Activated CD8-positive, alpha-beta T cell treated with anti-CD3 and anti-CD28 coated beads for 36 hours (primary cell): ENCODE results near the gene KXD1. TPM values are rescaled to one million over a fixed set of nuclear protein-coding genes. Genes with fewer than 3 reads are reported as not detected.

ENCODE experiments used
- ATAC-seq: fragments of 200-7000 bp; cut with Tn5 transposase; one replicate; pipeline ENCODE4 v1.10.0; 2021; ENCODE audit warnings: mild to moderate bottlenecking, moderate library complexity
- CTCF ChIA-PET: fragments of 350-600 bp; sonication (Branson Sonifier 250); formaldehyde crosslinking; loops from one replicate; lab custom pipeline; 2021; ENCODE audit warnings: antibody characterized with exemption; lab: Charles Lee
- POLR2A ChIA-PET: fragments of 350-600 bp; sonication (Branson Sonifier 250); formaldehyde crosslinking; loops from one replicate; lab custom pipeline; 2021; ENCODE audit warnings: antibody characterized with exemption; lab: Charles Lee
- DNase-seq: peaks from one replicate; pipeline ENCODE4 v3.0.0-alpha.2; 2020
- H3K27ac Mint-ChIP-seq: one replicate; pipeline ENCODE4 v1.8.0; 2021; ENCODE audit warnings: mild to moderate bottlenecking, mixed read lengths
- H3K27me3 Mint-ChIP-seq: one replicate; pipeline ENCODE4 v1.8.0; 2021; ENCODE audit warnings: mixed read lengths
- H3K36me3 Mint-ChIP-seq: one replicate; pipeline ENCODE4 v1.8.0; 2021; ENCODE audit warnings: low read depth, mixed read lengths
- H3K4me1 Mint-ChIP-seq: one replicate; pipeline ENCODE4 v1.8.0; 2021; ENCODE audit warnings: low read depth, mixed read lengths
- H3K4me3 Mint-ChIP-seq: one replicate; pipeline ENCODE4 v1.8.0; 2021; ENCODE audit warnings: mild to moderate bottlenecking, moderate library complexity, mixed read lengths
- H3K9me3 Mint-ChIP-seq: one replicate; pipeline ENCODE4 v1.8.0; 2021; ENCODE audit warnings: mixed read lengths
- CTCF ChIP-seq: fragments of 200-600 bp; IDR thresholded peaks from one replicate; pipeline ENCODE4 v1.8.0; 2022; ENCODE audit warnings: antibody characterized with exemption, mild to moderate bottlenecking
- intact Hi-C: fragments of 100-400 bp; cut with micrococcal nuclease; formaldehyde crosslinking; loops from one replicate; pipeline ENCODE4 v1.10.0; 2022
- total RNA-seq, 2 experiments: library from RNA; stranded (reverse); gene quantifications; one replicate each; pipeline ENCODE4 v1.2.3, GENCODE V29; 2021

KXD1 gene, protein sequence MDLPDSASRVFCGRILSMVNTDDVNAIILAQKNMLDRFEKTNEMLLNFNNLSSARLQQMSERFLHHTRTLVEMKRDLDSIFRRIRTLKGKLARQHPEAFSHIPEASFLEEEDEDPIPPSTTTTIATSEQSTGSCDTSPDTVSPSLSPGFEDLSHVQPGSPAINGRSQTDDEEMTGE
- total RNA-seq: 100 to 1,000 TPM; 137 to 142 TPM

- H3K4me3 Mint-ChIP-seq: peak within 1 kb of the TSS; percentile 90
- peaks cover 19% of the 10 kb centered on the region for H3K36me3 Mint-ChIP-seq
- peak; percentile 99 for DNase-seq
- peak; percentile 99 for ATAC-seq
- peaks cover 15% of the 10 kb centered on the region for H3K4me1 Mint-ChIP-seq
- no peak for TF ChIP-seq CTCF
- intact Hi-C loops: loop anchor here (5.0 kb wide), 1 partner anchor 35 kb away; the partner anchor contains the start of gene ELL
- ChIA-PET POLR2A (interaction anchor here (0.8 to 4.6 kb wide), 15 partner anchors 11 to 612 kb away, joined by 3 to 21 read pairs (median 4); partner anchors contain the start of genes ELL, FKBP8, JUND and MEF2B), CTCF (interaction anchor here (1.0 to 4.4 kb wide), 7 partner anchors 13 to 106 kb away, joined by 3 to 20 read pairs (median 9); partner anchors contain the start of genes REX1BD and UBA52)
- H3K27ac Mint-ChIP-seq: peak within 1 kb of the TSS; percentile 95
- H3K27me3 Mint-ChIP-seq: no peaks in the 10 kb centered on the region
- no peaks in the 10 kb centered on the region for H3K9me3 Mint-ChIP-seq
These were observed at the start of gene KXD1 for GRCh38 chr19:18557411-18558201. Gene KXD1, plus strand, starts transcription at chr19:18557870. Its CDS starts 4,187 bp downstream, at chr19:18562057.

GRCh38 chr19:18508585-18508984 lies 49.1 kb upstream of the KXD1 start:
- CTCF ChIA-PET: interaction anchor here (1.2 to 11.8 kb wide), 4 partner anchors 11 to 20 kb away, joined by 3 to 97 read pairs (median 12); partner anchors contain the start of gene ELL
- H3K27ac Mint-ChIP-seq: peak overlapping the region; percentile 59
- no peaks in the 10 kb centered on the region for H3K9me3 Mint-ChIP-seq
- intact Hi-C loops: no loop called here
- TF ChIP-seq CTCF: no peak
- DNase-seq (no peak), ATAC-seq (no peak)
- no peak overlapping the region for H3K4me3 Mint-ChIP-seq
- POLR2A ChIA-PET: interaction anchor here (1.1 kb wide), 1 partner anchor 13 kb away, joined by 3 read pairs; the partner anchor contains the start of gene ELL
- no peaks in the 10 kb centered on the region for H3K27me3 Mint-ChIP-seq
- H3K4me1 Mint-ChIP-seq: peaks cover 68% of the 10 kb centered on the region
- H3K36me3 Mint-ChIP-seq: no peaks in the 10 kb centered on the region

- peak overlapping the region; percentile 57 for H3K27ac Mint-ChIP-seq
These were observed 47.5 kb upstream of the KXD1 start for GRCh38 chr19:18510216-18510615.

DNA sequence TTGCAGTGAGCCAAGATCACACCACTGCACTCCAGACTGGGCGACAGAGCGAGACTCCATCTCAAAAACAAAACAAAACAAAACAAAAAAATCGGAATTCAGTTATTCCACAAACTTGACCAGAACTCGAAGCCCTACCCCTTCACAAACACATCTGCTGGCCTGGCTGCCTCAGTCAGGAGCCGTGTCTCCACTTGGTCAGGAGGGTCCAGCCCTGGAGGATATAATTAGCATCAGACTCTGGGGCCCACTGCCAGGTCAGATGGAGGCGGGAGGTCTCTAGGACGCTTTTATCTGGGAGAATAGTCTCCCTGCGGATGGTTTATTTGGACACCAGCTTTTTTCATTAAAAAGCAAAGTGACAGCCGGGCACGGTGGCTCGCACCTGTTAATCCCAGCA lies 43.8 kb upstream of the KXD1 start:
- Mint-ChIP-seq H3K36me3 (no peaks in the 10 kb centered on the region), H3K27me3 (no peaks in the 10 kb centered on the region), H3K4me1 (peaks cover 42% of the 10 kb centered on the region), H3K27ac (no peak overlapping the region), H3K4me3 (no peak overlapping the region), H3K9me3 (no peaks in the 10 kb centered on the region)
- ChIA-PET POLR2A (no interaction called here), CTCF (no interaction called here)
- DNase-seq (no peak), ATAC-seq (no peak)
- TF ChIP-seq CTCF: no peak
- intact Hi-C loops: no loop called here

More at GRCh38 chr19:18510216-18510615, 47.5 kb upstream of the KXD1 start:
- no peak for ATAC-seq
- POLR2A ChIA-PET: interaction anchor here (1.1 to 1.4 kb wide), 3 partner anchors 10 to 13 kb away, joined by 3 to 7 read pairs (median 3); no protein-coding TSS in a partner anchor
- Mint-ChIP-seq H3K4me3 (no peak overlapping the region), H3K27me3 (no peaks in the 10 kb centered on the region), H3K9me3 (no peaks in the 10 kb centered on the region), H3K4me1 (peaks cover 60% of the 10 kb centered on the region), H3K36me3 (no peaks in the 10 kb centered on the region)
- no peak for TF ChIP-seq CTCF
- no peak for DNase-seq
- intact Hi-C loops: no loop called here
- CTCF ChIA-PET: interaction anchor here (0.7 to 11.8 kb wide), 9 partner anchors 9 to 337 kb away, joined by 3 to 97 read pairs (median 4); partner anchors contain the start of gene ELL
